KOPT-K1 (cell line): ENCODE results near the gene CCNA2.

ENCODE experiments used
- H3K27ac ChIP-seq: fragments of 200-600 bp; sonication (generic); 2 replicates; pipeline ENCODE4 v1.5.1; 2016; ENCODE audit warnings: antibody characterized with exemption, mild to moderate bottlenecking, low read depth, low read length; ENCODE audit not compliant: poor library complexity, severe bottlenecking
- H3K36me3 ChIP-seq: fragments of 200-600 bp; sonication (generic); 2 replicates; pipeline ENCODE4 v1.5.1; 2017; ENCODE audit warnings: antibody characterized with exemption, mild to moderate bottlenecking, low read length, moderate library complexity; ENCODE audit not compliant: insufficient read depth
- H3K9me3 ChIP-seq: fragments of 200-600 bp; sonication (generic); 2 replicates; pipeline ENCODE4 v1.5.1; 2017; ENCODE audit warnings: antibody characterized with exemption, low read length, mild to moderate bottlenecking; ENCODE audit not compliant: insufficient read depth, poor library complexity, severe bottlenecking

Gene CCNA2

GRCh38 chr4:121823505-121824170, at the start of gene CCNA2:
TSS of gene CCNA2 (minus strand) at chr4:121823883. CDS start at chr4:121823628, 255 bp downstream.
- no peaks in the 10 kb centered on the region for H3K9me3 ChIP-seq
- H3K27ac ChIP-seq, result peak within 1 kb of the TSS; percentile 95
- peaks cover 63% of the 10 kb centered on the region for H3K36me3 ChIP-seq

GRCh38 chr4:121869841-121870822, 46.4 kb upstream of the CCNA2 start, which contains the start of gene BBS7:
TSS of gene BBS7 (minus strand) at chr4:121870474. CDS start at chr4:121870313, 161 bp downstream.
- peaks cover 27% of the 10 kb centered on the region for H3K36me3 ChIP-seq
- H3K9me3 ChIP-seq, result no peaks in the 10 kb centered on the region
- H3K27ac ChIP-seq, result peak within 1 kb of the TSS; percentile 69

GRCh38 chr4:121863799-121864198, 40.1 kb upstream of the CCNA2 start:
- Histone ChIP-seq H3K9me3 (no peaks in the 10 kb centered on the region), H3K27ac (no peak overlapping the region), H3K36me3 (peaks cover 58% of the 10 kb centered on the region)

GRCh38 chr4:121861426-121861825, 37.7 kb upstream of the CCNA2 start:
- no peak overlapping the region for H3K27ac ChIP-seq
- H3K36me3 ChIP-seq, result peaks cover 53% of the 10 kb centered on the region
- H3K9me3 ChIP-seq, result no peaks in the 10 kb centered on the region

GRCh38 chr4:121860121-121860520, 36.4 kb upstream of the CCNA2 start:
- Histone ChIP-seq H3K27ac (no peak overlapping the region), H3K9me3 (no peaks in the 10 kb centered on the region)

GRCh38 chr4:121851354-121851753, 27.7 kb upstream of the CCNA2 start:
- H3K36me3 ChIP-seq, result peaks cover 23% of the 10 kb centered on the region
- H3K27ac ChIP-seq, result no peak overlapping the region
- no peaks in the 10 kb centered on the region for H3K9me3 ChIP-seq

More at GRCh38 chr4:121860121-121860520, 36.4 kb upstream of the CCNA2 start:
- H3K36me3 ChIP-seq, result peaks cover 45% of the 10 kb centered on the region

GRCh38 chr4:121846662-121847061, 23.0 kb upstream of the CCNA2 start:
- Histone ChIP-seq H3K27ac (no peak overlapping the region), H3K36me3 (peaks cover 47% of the 10 kb centered on the region)

GRCh38 chr4:121842862-121843261, 19.2 kb upstream of the CCNA2 start:
- H3K36me3 ChIP-seq, result peaks cover 68% of the 10 kb centered on the region
- H3K9me3 ChIP-seq, result peaks cover 5% of the 10 kb centered on the region
- no peak overlapping the region for H3K27ac ChIP-seq

More at GRCh38 chr4:121846662-121847061, 23.0 kb upstream of the CCNA2 start:
- H3K9me3 ChIP-seq, result no peaks in the 10 kb centered on the region

GRCh38 chr4:121838136-121838535, 14.5 kb upstream of the CCNA2 start:
- peaks cover 5% of the 10 kb centered on the region for H3K9me3 ChIP-seq
- H3K27ac ChIP-seq, result no peak overlapping the region

GRCh38 chr4:121829511-121829910, 5.8 kb upstream of the CCNA2 start:
- H3K36me3 ChIP-seq, result peaks cover 41% of the 10 kb centered on the region
- H3K9me3 ChIP-seq, result no peaks in the 10 kb centered on the region
- no peak overlapping the region for H3K27ac ChIP-seq

More at GRCh38 chr4:121838136-121838535, 14.5 kb upstream of the CCNA2 start:
- H3K36me3 ChIP-seq, result peaks cover 51% of the 10 kb centered on the region

GRCh38 chr4:121827853-121828252, 4.2 kb upstream of the CCNA2 start:
- Histone ChIP-seq H3K9me3 (no peaks in the 10 kb centered on the region), H3K36me3 (peaks cover 38% of the 10 kb centered on the region), H3K27ac (no peak overlapping the region)

- no peaks in the 10 kb centered on the region for H3K9me3 ChIP-seq
- no peak overlapping the region for H3K27ac ChIP-seq
- H3K36me3 ChIP-seq, result peaks cover 50% of the 10 kb centered on the region
Measured at GRCh38 chr4:121824950-121825349, 1.3 kb upstream of the CCNA2 start.

- H3K27ac ChIP-seq, result peak overlapping the region; percentile 95
- H3K36me3 ChIP-seq, result peaks cover 58% of the 10 kb centered on the region
- no peaks in the 10 kb centered on the region for H3K9me3 ChIP-seq
Measured at GRCh38 chr4:121824171-121824527, 466 bp upstream of the CCNA2 start.

- H3K9me3 ChIP-seq, result no peaks in the 10 kb centered on the region
- H3K27ac ChIP-seq, result peak overlapping the region; percentile 95
- peaks cover 67% of the 10 kb centered on the region for H3K36me3 ChIP-seq
Measured at GRCh38 chr4:121822796-121823504, 733 bp downstream of the CCNA2 start.

GRCh38 chr4:121822047-121822446, 1.6 kb downstream of the CCNA2 start:
- Histone ChIP-seq H3K27ac (peak overlapping the region; percentile 95), H3K9me3 (no peaks in the 10 kb centered on the region), H3K36me3 (peaks cover 68% of the 10 kb centered on the region)
